K562 (cell line): Measurements from ENCODE around the gene GNAI1. TPM values are rescaled to one million over a fixed set of nuclear protein-coding genes. Genes with fewer than 3 reads are reported as not detected.

Source experiments
- ATAC-seq: fragments of 200-7000 bp; cut with Tn5 transposase; 3 replicates; pipeline ENCODE4 v1.9.1; 2020; ENCODE audit warnings: moderate library complexity
- BruUV-seq: library from RNA; stranded (reverse); fragments of 400-500 nt; replicated peaks from 2 replicates; lab custom pipeline; 2021; lab: Mats Ljungman, UMichigan
- CTCF ChIA-PET: fragments of 300-600 bp; formaldehyde crosslinking; extraction: SDS; loops from one replicate; lab custom pipeline; 2021; ENCODE audit warnings: low intra/inter-chr PET ratio; lab: Yijun Ruan, JAX
- POLR2A ChIA-PET: fragments of 300-600, 350-650 bp; sonication (Branson Sonifier 250); formaldehyde crosslinking; extraction: SDS; loops from one replicate; lab custom pipeline; 2021; ENCODE audit warnings: antibody characterized with exemption, inconsistent platforms; lab: Yijun Ruan, JAX
- DNase-seq, 4 experiments: peaks; one replicate each; pipeline versions ENCODE4 v3.0.0 to v3.0.0-alpha.2; 2011 to 2018; ENCODE audit warnings: low spot score in 3 of 4, mixed read lengths in 3 of 4; ENCODE audit errors: extremely low read depth in 1 of 4
- FAIRE-seq: peaks from 2 replicates; lab custom pipeline; 2011; peaks lifted over from hg19 to GRCh38; lab: Jason Lieb, UNC
- H2AFZ ChIP-seq: 2 replicates; pipeline ENCODE4 v1.6.0; 2011; ENCODE audit warnings: low read depth, low read length, control low read depth, inconsistent platforms
- H3K27ac ChIP-seq: fragments of 200-600 bp; 3 replicates; pipeline ENCODE4 v1.8.0; 2011; ENCODE audit warnings: low read depth, mild to moderate bottlenecking, control low read depth, inconsistent platforms, low read length, moderate library complexity, mixed read lengths; ENCODE audit errors: extremely low read depth
- H3K27me3 ChIP-seq, 2 experiments: fragments of 300-600 bp in 1 of 2; 2 replicates in 1 of 2; 3 replicates in 1 of 2; pipeline versions ENCODE4 v1.6.0 to v1.8.0; 2011; ENCODE audit warnings: inconsistent platforms in 2 of 2, low read length in 2 of 2, mild to moderate bottlenecking in 1 of 2, mixed read lengths in 1 of 2, moderate library complexity in 1 of 2; ENCODE audit not compliant: control insufficient read depth in 2 of 2, insufficient read depth in 2 of 2
- H3K36me3 ChIP-seq: fragments of 300-600 bp; 3 replicates; pipeline ENCODE4 v1.8.0; 2011; ENCODE audit warnings: mild to moderate bottlenecking, low read length, inconsistent platforms; ENCODE audit not compliant: control insufficient read depth, insufficient read depth
- H3K4me1 ChIP-seq, 2 experiments: fragments of 200-600 bp in 1 of 2; replicated peaks in 1 of 2; 2 replicates in 1 of 2; 3 replicates in 1 of 2; pipeline versions ENCODE4 v1.5.1 to v1.8.0; 2011; ENCODE audit warnings: inconsistent platforms in 2 of 2, low read length in 2 of 2, mild to moderate bottlenecking in 1 of 2, mixed read lengths in 1 of 2, moderate library complexity in 1 of 2; ENCODE audit not compliant: control insufficient read depth in 2 of 2, insufficient read depth in 2 of 2
- H3K4me2 ChIP-seq: 2 replicates; pipeline ENCODE4 v1.6.1; 2011; ENCODE audit warnings: low read length, control low read depth, inconsistent platforms, mixed read lengths; ENCODE audit not compliant: insufficient read depth
- H3K4me3 ChIP-seq: fragments of 200-600 bp; sonication (generic), shearing (Covaris generic); 2 replicates; pipeline ENCODE4 v1.5.1; 2016; ENCODE audit warnings: control low read depth, inconsistent platforms
- H3K79me2 ChIP-seq: fragments of 200-600 bp; 3 replicates; pipeline ENCODE4 v1.8.0; 2011; ENCODE audit warnings: low read length, inconsistent platforms; ENCODE audit not compliant: control insufficient read depth, insufficient read depth
- H3K9ac ChIP-seq, 2 experiments: 2 replicates each; pipeline versions ENCODE4 v1.6.0 to v1.6.1; 2011; ENCODE audit warnings: low read depth in 2 of 2, low read length in 2 of 2, control low read depth in 1 of 2, inconsistent platforms in 1 of 2, mild to moderate bottlenecking in 1 of 2, mixed read lengths in 1 of 2; ENCODE audit not compliant: insufficient read depth in 1 of 2
- H3K9me1 ChIP-seq: one replicate; pipeline ENCODE4 v1.6.0; 2011; ENCODE audit warnings: inconsistent platforms, mild to moderate bottlenecking, low read length, moderate library complexity; ENCODE audit not compliant: control insufficient read depth, insufficient read depth
- H3K9me3 ChIP-seq: replicated peaks from 2 replicates; pipeline ENCODE4 v1.5.1; 2011; ENCODE audit warnings: low read depth, low read length, inconsistent platforms; ENCODE audit not compliant: control insufficient read depth, insufficient read depth
- H4K20me1 ChIP-seq: replicated peaks from 2 replicates; pipeline ENCODE4 v1.6.1; 2011; ENCODE audit warnings: low read length, inconsistent platforms, mixed read lengths; ENCODE audit not compliant: control insufficient read depth, insufficient read depth
- ADNP ChIP-seq: fragments of 200-800 bp; sonication (Bioruptor generic); IDR thresholded peaks from 2 replicates; pipeline ENCODE4 v1.6.1; 2016; ENCODE audit warnings: missing genetic modification characterization, missing compliant biosample characterization
- ARID1B ChIP-seq: fragments of 450-650 bp; IDR thresholded peaks from 2 replicates; pipeline ENCODE4 v1.6.1; 2016; ENCODE audit warnings: antibody characterized with exemption, mild to moderate bottlenecking, inconsistent platforms
- ARID2 ChIP-seq: fragments of 450-650 bp; IDR thresholded peaks from 2 replicates; pipeline ENCODE4 v1.6.1; 2017; ENCODE audit warnings: antibody characterized with exemption, mild to moderate bottlenecking
- BACH1 ChIP-seq: fragments of 200-800 bp; sonication (Bioruptor generic); IDR thresholded peaks from 2 replicates; pipeline ENCODE4 v1.6.1; 2016; ENCODE audit warnings: missing genetic modification characterization, missing compliant biosample characterization
- CBFA2T2 ChIP-seq: fragments of 450-650 bp; conservative IDR thresholded peaks from 2 replicates; pipeline ENCODE4 v1.6.1; 2017; ENCODE audit warnings: mild to moderate bottlenecking
- KLF1 ChIP-seq: fragments of 450-650 bp; IDR thresholded peaks from 2 replicates; pipeline ENCODE4 v1.6.1; 2016; ENCODE audit warnings: missing genetic modification characterization, missing compliant biosample characterization
- NR2C1 ChIP-seq, 2 experiments: fragments of 450-650 bp; IDR thresholded peaks; 2 replicates each; pipeline ENCODE4 v1.6.1; 2017; ENCODE audit warnings: mild to moderate bottlenecking in 2 of 2, antibody characterized with exemption in 1 of 2, inconsistent platforms in 1 of 2, missing compliant biosample characterization in 1 of 2, missing genetic modification characterization in 1 of 2
- TEAD2 ChIP-seq: fragments of 450-650 bp; IDR thresholded peaks from 2 replicates; pipeline ENCODE4 v1.6.1; 2016; ENCODE audit warnings: missing genetic modification characterization, control low read depth, missing compliant biosample characterization
- ZNF384 ChIP-seq: IDR thresholded peaks from 2 replicates; pipeline ENCODE4 v1.6.1; 2012; ENCODE audit warnings: low read depth, low read length, improper control_type of control experiment
- WGBS: fragments of 100-300 bp; shearing (Covaris generic); methylation state at CpG from one replicate; pipeline ENCODE4 v1.1.6; 2016; ENCODE audit warnings: low coverage, mixed read lengths; ENCODE audit not compliant: insufficient coverage; ENCODE audit errors: missing lambda C conversion rate; 5-methylcytosine and 5-hydroxymethylcytosine counted together
- in situ Hi-C: fragments of 300-500 bp; cut with MboI; formaldehyde crosslinking; loops from 4 replicates; pipeline ENCODE4 v1.15.0; 2018; ENCODE audit warnings: inconsistent platforms, mixed read lengths
- intact Hi-C: fragments of 100-400 bp; cut with micrococcal nuclease; formaldehyde crosslinking; loops from 2 replicates; pipeline ENCODE4 v1.14.2; 2022
- polyA plus RNA-seq, 8 experiments: library from polyadenylated mRNA; depleted of rRNA in 4 of 8; stranded (reverse) in 5 of 8; unstranded in 3 of 8; fragments of >200 nt; fragmentation: Nextera tagmentation in 2 of 8; fragmentation: Illumina TruSeq in 1 of 8; extraction: Ambion mirVana in 2 of 8; extraction: Trizol in 1 of 8; gene quantifications; 2 replicates each; pipeline versions ENCODE4 v1.2.1 to v1.2.3, GENCODE V29; 2011 to 2014; ENCODE audit warnings: inconsistent platforms in 1 of 8, missing spikeins in 1 of 8
- total RNA-seq, 7 experiments: library from RNA; depleted of rRNA in 6 of 7; stranded (reverse); fragments of >200 nt in 6 of 7; fragmentation: Illumina TruSeq in 2 of 7; extraction: Trizol in 2 of 7; gene quantifications; 2 replicates each; pipeline versions ENCODE4 v1.2.1 to v1.2.3, GENCODE V29; 2011 to 2021; ENCODE audit warnings: low replicate concordance in 1 of 7
- TF ChIP-seq, protein P1 (sequence below): fragments of 450-650 bp; IDR thresholded peaks from 2 replicates; pipeline ENCODE4 v1.6.1; 2016; ENCODE audit warnings: mild to moderate bottlenecking
- TF ChIP-seq, protein P2 (sequence below), 2 experiments: fragments of 200-800 bp in 1 of 2; sonication (Bioruptor generic) in 1 of 2; sonication (generic) in 1 of 2; formaldehyde crosslinking in 1 of 2; IDR thresholded peaks in 1 of 2; conservative IDR thresholded peaks in 1 of 2; 2 replicates each; pipeline versions ENCODE4 v1.5.0 to v1.6.1; 2016 to 2020; ENCODE audit warnings: missing compliant biosample characterization in 1 of 2, missing genetic modification characterization in 1 of 2, missing genetic modification reagents in 1 of 2
- TF ChIP-seq, protein P3 (sequence below): sonication (generic); formaldehyde crosslinking; IDR thresholded peaks from 2 replicates; pipeline ENCODE4 v1.8.1; 2023; ENCODE audit warnings: mild to moderate bottlenecking, missing genetic modification reagents
- TF ChIP-seq, protein P4 (sequence below), 2 experiments: fragments of 450-650 bp; conservative IDR thresholded peaks; 2 replicates each; pipeline ENCODE4 v1.6.1; 2017; ENCODE audit warnings: mild to moderate bottlenecking in 2 of 2, moderate library complexity in 2 of 2

Gene GNAI1
- total and polyA plus RNA-seq, 9 of the 15 experiments (the other 6 are each of a cell fraction or from before 2014, with no cell fraction given): 0.03 to 0.13 (median 0.08) TPM; not detected in 6

DNA sequence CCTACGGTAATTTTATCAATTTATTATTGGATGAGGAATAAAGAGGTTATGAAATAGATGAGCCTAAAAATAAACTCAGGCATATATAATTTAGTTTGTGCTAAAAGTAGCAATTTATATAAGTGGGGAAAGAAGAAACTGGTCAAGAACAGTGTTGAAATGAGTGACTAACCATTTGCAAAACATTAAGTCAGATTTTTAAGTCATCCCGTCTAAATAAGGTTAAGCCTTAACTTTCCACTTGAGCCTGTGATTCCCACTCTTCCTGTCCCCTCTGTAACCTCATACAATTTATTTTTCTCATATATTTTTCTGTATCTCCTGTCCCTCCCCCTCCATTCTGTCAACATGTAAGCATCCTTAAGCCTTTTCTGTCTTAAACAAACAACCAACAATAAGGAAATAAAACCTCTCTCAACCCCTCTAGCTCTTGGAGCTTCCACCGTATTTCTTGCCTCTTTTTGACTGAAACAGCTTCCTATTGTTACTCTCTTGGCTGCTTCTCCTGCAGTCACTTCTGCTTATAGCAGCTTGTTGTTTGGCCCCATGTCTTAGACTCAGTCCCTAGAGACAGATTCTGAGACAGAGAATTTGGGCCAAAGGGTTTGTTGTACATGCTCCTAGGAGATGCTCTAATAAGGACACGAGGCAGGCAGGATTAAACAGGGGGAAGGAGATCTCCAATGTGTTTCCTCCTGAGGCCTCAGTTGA is 109.7 kb downstream of the GNAI1 start:
- WGBS: 0% methylated on average over 4 of the region's 4 CpGs
- no peak for FAIRE-seq
- no TSS peak for BruUV-seq
- no peak for TF ChIP-seq BACH1
- no peak for TF ChIP-seq NR2C1 (IDR thresholded peaks at IDR 0.05)
- TF ChIP-seq NR2C1 (tag; IDR thresholded peaks at IDR 0.05): no peak
- no peak for TF ChIP-seq ARID2
- no peak for TF ChIP-seq ADNP (tag)
- TF ChIP-seq TEAD2 (tag): no peak
- TF ChIP-seq, protein P1, sequence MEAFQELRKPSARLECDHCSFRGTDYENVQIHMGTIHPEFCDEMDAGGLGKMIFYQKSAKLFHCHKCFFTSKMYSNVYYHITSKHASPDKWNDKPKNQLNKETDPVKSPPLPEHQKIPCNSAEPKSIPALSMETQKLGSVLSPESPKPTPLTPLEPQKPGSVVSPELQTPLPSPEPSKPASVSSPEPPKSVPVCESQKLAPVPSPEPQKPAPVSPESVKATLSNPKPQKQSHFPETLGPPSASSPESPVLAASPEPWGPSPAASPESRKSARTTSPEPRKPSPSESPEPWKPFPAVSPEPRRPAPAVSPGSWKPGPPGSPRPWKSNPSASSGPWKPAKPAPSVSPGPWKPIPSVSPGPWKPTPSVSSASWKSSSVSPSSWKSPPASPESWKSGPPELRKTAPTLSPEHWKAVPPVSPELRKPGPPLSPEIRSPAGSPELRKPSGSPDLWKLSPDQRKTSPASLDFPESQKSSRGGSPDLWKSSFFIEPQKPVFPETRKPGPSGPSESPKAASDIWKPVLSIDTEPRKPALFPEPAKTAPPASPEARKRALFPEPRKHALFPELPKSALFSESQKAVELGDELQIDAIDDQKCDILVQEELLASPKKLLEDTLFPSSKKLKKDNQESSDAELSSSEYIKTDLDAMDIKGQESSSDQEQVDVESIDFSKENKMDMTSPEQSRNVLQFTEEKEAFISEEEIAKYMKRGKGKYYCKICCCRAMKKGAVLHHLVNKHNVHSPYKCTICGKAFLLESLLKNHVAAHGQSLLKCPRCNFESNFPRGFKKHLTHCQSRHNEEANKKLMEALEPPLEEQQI: no peak
- TF ChIP-seq, protein P2, sequence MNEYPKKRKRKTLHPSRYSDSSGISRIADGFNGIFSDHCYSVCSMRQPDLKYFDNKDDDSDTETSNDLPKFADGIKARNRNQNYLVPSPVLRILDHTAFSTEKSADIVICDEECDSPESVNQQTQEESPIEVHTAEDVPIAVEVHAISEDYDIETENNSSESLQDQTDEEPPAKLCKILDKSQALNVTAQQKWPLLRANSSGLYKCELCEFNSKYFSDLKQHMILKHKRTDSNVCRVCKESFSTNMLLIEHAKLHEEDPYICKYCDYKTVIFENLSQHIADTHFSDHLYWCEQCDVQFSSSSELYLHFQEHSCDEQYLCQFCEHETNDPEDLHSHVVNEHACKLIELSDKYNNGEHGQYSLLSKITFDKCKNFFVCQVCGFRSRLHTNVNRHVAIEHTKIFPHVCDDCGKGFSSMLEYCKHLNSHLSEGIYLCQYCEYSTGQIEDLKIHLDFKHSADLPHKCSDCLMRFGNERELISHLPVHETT (CRISPR knock-in tag; conservative IDR thresholded peaks at IDR 0.05 in 1 of 2, IDR thresholded peaks at IDR 0.05 in 1 of 2): no peak
- TF ChIP-seq ZNF384: no peak
- no peak for TF ChIP-seq KLF1 (tag)
- no peak for TF ChIP-seq ARID1B
- TF ChIP-seq, protein P3, sequence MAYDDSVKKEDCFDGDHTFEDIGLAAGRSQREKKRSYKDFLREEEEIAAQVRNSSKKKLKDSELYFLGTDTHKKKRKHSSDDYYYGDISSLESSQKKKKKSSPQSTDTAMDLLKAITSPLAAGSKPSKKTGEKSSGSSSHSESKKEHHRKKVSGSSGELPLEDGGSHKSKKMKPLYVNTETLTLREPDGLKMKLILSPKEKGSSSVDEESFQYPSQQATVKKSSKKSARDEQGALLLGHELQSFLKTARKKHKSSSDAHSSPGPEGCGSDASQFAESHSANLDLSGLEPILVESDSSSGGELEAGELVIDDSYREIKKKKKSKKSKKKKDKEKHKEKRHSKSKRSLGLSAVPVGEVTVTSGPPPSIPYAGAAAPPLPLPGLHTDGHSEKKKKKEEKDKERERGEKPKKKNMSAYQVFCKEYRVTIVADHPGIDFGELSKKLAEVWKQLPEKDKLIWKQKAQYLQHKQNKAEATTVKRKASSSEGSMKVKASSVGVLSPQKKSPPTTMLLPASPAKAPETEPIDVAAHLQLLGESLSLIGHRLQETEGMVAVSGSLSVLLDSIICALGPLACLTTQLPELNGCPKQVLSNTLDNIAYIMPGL (CRISPR knock-in tag): no peak
- TF ChIP-seq CBFA2T2: no peak
- TF ChIP-seq, protein P4, sequence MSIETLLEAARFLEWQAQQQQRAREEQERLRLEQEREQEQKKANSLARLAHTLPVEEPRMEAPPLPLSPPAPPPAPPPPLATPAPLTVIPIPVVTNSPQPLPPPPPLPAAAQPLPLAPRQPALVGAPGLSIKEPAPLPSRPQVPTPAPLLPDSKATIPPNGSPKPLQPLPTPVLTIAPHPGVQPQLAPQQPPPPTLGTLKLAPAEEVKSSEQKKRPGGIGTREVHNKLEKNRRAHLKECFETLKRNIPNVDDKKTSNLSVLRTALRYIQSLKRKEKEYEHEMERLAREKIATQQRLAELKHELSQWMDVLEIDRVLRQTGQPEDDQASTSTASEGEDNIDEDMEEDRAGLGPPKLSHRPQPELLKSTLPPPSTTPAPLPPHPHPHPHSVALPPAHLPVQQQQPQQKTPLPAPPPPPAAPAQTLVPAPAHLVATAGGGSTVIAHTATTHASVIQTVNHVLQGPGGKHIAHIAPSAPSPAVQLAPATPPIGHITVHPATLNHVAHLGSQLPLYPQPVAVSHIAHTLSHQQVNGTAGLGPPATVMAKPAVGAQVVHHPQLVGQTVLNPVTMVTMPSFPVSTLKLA (conservative IDR thresholded peaks at IDR 0.05): no peak

More for the DNA sequence above, 109.7 kb downstream of the GNAI1 start:
- no peak for DNase-seq
- H3K36me3 ChIP-seq: no peaks in the 10 kb centered on the region
- no peaks in the 10 kb centered on the region for H4K20me1 ChIP-seq
- intact Hi-C loops: no loop called here
- H3K9ac ChIP-seq: no peak overlapping the region
- H3K4me1 ChIP-seq: no peaks in the 10 kb centered on the region
- H3K9me1 ChIP-seq: no peaks in the 10 kb centered on the region
- no peaks in the 10 kb centered on the region for H3K27me3 ChIP-seq
- no peak overlapping the region for H3K4me3 ChIP-seq
- POLR2A ChIA-PET: no interaction called here
- H3K27ac ChIP-seq: no peak overlapping the region
- no peak for ATAC-seq
- CTCF ChIA-PET: no interaction called here
- no peaks in the 10 kb centered on the region for H3K79me2 ChIP-seq
- H3K9me3 ChIP-seq: peaks cover 2% of the 10 kb centered on the region
- H2AFZ ChIP-seq: no peak overlapping the region
- no peak overlapping the region for H3K4me2 ChIP-seq
- in situ Hi-C loops: no loop called here
